Left ventricle myocardium inferior (tissue), 1 donor: ENCODE data around the gene MRPS34. TPM values are rescaled to one million over a fixed set of nuclear protein-coding genes. Genes with fewer than 3 reads are reported as not detected.

ENCODE experiments used
- DNase-seq: peaks from one replicate; pipeline ENCODE4 v3.0.0-alpha.2; 2020
- H3K27ac ChIP-seq: fragments of 200-600 bp; replicated peaks from 2 replicates; pipeline ENCODE4 v1.8.0; 2021
- H3K27me3 ChIP-seq: fragments of 200-600 bp; 2 replicates; pipeline ENCODE4 v1.8.0; 2021; ENCODE audit warnings: low read depth
- H3K36me3 ChIP-seq: fragments of 200-600 bp; 2 replicates; pipeline ENCODE4 v1.8.0; 2021
- H3K4me1 ChIP-seq: fragments of 200-600 bp; 2 replicates; pipeline ENCODE4 v1.8.0; 2021
- H3K4me3 ChIP-seq: fragments of 200-600 bp; 2 replicates; pipeline ENCODE4 v1.8.0; 2021; ENCODE audit warnings: mild to moderate bottlenecking, moderate library complexity
- H3K9me3 ChIP-seq: fragments of 200-600 bp; replicated peaks from 2 replicates; pipeline ENCODE4 v1.8.0; 2021
- intact Hi-C: fragments of 100-400 bp; cut with micrococcal nuclease; formaldehyde crosslinking; loops from one replicate; pipeline ENCODE4 v1.11.0; 2022
- microRNA-seq: library from miRNA; unstranded; fragments of <30 nt; microRNA quantifications from one replicate; pipeline ENCODE4 v1.2.0, GENCODE V29; 2020
- total RNA-seq: library from RNA; stranded (reverse); fragmentation: NEBNext Ultra II Directional; extraction: Animal tissue kit (Norgen Biotek cat#: 25700); gene quantifications from one replicate; pipeline ENCODE4 v1.2.1, GENCODE V29; 2021
- TF ChIP-seq, protein P1 (sequence below): fragments of 200-600 bp; IDR thresholded peaks from 2 replicates; pipeline ENCODE4 v1.8.0; 2021; ENCODE audit warnings: antibody characterized with exemption, mild to moderate bottlenecking, borderline replicate concordance
- donor health status: DM: no; HTN: yes; CAD: no; lungs with severe emphysema.

The MRPS34 gene
- total RNA-seq, 1 donor from 2014 or later: 78.0 TPM

DNA sequence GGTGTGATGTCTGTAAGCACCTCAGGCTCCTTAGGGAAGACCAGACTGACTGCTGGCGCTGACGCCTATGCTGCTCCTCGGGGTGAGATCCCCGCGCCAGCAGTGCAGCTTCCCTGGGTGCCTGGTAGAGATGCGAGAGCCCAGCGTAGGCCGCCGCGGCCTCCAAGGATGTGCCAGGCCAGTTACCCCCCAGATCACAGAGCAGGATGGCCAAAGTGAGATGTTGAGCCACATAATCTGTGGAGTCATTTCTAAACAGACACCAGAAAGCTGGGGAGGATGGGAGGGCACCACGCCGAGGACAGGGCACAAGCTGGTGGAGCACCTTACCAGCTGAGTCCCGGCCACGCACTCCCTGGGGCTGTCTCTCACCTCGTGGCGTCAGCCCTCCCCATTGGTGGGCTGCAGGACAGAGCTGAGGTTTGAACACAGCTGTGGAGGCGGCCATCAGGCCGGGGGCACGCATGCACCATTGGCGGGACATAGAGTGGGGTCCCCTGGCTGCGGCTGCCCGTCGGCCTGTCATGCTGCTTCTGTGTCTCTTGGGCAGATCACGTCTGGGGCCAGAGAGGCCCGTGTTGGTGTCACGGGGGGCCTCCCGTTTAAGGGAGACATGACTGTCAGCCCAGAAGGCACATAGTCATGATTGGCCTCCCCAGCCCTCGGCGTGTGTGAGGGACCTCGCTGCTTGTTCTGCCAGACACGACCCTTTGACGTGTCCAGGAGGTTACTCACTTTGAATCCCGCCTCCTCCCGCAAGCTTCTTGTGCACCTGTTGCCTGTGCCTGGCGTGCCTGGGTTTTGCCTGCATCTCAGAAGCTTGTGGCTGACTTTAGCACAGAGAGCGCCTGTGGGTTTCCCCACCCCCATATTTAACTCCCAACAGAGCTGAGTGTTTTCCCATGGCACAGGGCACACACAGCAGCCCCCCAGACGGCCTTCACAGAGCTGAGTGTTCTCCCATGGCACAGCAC, 45.0 kb downstream of the MRPS34 start:
- Histone ChIP-seq H3K9me3 (no peaks in the 10 kb centered on the region), H3K27ac (no peak overlapping the region), H3K4me1 (peaks cover 15% of the 10 kb centered on the region), H3K36me3 (peaks cover 76% of the 10 kb centered on the region), H3K4me3 (no peak overlapping the region), H3K27me3 (no peaks in the 10 kb centered on the region)
- no peak for DNase-seq
- intact Hi-C loops: no loop called here
- TF ChIP-seq, protein P1, sequence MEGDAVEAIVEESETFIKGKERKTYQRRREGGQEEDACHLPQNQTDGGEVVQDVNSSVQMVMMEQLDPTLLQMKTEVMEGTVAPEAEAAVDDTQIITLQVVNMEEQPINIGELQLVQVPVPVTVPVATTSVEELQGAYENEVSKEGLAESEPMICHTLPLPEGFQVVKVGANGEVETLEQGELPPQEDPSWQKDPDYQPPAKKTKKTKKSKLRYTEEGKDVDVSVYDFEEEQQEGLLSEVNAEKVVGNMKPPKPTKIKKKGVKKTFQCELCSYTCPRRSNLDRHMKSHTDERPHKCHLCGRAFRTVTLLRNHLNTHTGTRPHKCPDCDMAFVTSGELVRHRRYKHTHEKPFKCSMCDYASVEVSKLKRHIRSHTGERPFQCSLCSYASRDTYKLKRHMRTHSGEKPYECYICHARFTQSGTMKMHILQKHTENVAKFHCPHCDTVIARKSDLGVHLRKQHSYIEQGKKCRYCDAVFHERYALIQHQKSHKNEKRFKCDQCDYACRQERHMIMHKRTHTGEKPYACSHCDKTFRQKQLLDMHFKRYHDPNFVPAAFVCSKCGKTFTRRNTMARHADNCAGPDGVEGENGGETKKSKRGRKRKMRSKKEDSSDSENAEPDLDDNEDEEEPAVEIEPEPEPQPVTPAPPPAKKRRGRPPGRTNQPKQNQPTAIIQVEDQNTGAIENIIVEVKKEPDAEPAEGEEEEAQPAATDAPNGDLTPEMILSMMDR: no peak

DNA sequence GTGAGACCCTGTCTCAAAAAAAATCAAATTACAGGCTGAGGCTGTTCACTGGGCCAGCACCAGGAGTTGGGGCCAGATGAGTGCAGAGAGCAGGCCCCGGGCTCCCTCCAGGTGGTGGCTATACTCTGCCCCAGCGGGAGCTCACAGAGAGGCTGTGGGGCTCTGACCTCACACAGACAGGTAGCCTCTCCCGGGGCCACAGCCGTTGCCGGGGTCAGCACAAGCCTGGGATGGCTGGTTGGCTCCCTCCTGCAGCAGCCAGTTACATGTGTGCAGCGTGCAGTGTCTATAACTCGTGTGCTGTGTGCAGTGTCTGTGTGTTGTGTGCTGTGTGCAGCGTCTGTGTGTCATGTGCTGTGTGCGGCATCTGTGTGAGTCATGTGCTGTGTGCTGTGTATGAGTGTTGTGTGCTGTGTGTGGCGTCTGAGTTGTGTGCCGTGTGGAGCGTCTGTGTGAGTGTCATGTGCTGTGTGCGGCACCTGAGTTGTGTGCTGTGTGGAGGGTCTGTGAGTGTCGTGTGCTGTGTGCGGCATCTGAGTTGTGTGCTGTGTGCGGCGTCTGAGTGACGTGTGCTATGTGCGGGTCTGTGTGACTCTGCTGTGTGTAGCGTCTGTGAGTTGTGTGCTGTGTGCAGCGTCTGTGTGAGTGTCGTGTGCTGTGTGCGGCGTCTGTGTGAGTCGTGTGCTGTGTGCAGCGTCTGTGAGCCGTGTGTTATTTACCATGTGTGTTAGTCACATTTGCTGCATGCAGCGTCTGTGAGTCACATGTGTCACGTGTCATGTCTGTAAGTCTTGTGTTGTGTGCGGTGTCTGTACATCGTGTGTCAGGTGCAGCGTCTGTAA, 46.1 kb downstream of the MRPS34 start:
- Histone ChIP-seq H3K36me3 (peaks cover 65% of the 10 kb centered on the region), H3K9me3 (no peaks in the 10 kb centered on the region)
- intact Hi-C loops: no loop called here

DNA sequence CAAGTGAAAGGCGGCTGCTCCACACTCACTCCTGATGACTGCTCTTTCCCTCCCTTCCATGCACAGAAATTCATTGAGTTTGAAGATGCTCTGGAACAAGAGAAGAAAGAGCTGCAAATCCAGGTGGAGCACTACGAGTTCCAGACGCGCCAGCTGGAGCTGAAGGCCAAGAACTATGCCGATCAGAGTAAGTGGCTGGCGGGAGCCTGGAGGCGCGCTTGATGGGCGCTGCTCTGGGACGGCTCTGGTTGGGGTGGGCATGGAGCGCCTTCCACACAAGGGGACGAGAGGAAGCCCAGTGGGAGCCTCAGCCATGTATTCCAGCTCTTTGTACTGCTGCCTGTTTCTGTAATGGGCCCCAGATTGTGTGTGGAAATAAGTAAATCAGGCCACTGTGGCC, 48.4 kb downstream of the MRPS34 start:
- intact Hi-C loops: no loop called here
- no peak for DNase-seq
- H3K36me3 ChIP-seq: peaks cover 48% of the 10 kb centered on the region

More for the DNA sequence above, 46.1 kb downstream of the MRPS34 start:
- H3K4me1 ChIP-seq: peaks cover 25% of the 10 kb centered on the region
- no peaks in the 10 kb centered on the region for H3K27me3 ChIP-seq
- H3K27ac ChIP-seq: no peak overlapping the region
- TF ChIP-seq, protein P1: no peak
- no peak overlapping the region for H3K4me3 ChIP-seq
- no peak for DNase-seq

DNA sequence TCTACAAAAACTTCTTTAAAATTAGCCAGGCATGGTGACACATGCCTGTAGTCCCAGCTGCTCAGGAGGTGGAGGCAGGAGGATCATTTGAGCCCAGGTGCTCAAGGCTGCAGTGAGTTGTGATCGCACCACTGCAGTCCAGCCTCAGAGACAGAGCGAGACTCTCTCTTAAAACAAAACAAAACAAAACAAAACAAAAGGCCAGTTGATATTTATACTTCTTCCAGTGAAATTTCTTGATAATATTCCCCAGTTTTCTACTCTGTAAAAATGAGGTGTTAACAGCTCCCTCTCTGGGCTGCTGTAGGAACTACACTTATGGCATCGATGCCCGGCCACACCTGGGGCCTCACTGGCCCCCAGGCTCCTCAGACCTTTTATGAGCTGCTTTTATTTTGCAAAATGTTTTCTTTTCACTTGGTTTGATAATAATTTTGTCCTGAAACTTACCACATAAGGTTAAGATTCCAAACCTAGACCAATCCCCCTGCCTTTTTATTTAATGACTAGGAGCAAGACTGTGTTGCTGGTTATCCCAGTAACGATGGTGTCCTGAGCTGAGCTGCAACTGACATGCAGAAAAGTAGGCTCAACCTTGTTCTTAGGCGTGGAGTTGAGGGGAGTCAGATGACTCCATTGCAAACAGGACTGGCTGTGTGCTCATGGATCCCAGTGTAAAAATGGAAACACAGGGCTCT, 49.3 kb downstream of the MRPS34 start:
- Histone ChIP-seq H3K36me3 (peaks cover 40% of the 10 kb centered on the region), H3K4me3 (no peak overlapping the region), H3K27me3 (no peaks in the 10 kb centered on the region), H3K27ac (peak overlapping the region; percentile 67), H3K9me3 (no peaks in the 10 kb centered on the region), H3K4me1 (peaks cover 48% of the 10 kb centered on the region)
- intact Hi-C loops: no loop called here
- TF ChIP-seq, protein P1: peak; percentile 83
- no peak for DNase-seq

More for the DNA sequence above, 48.4 kb downstream of the MRPS34 start:
- TF ChIP-seq, protein P1: no peak
- no peaks in the 10 kb centered on the region for H3K9me3 ChIP-seq
- no peak overlapping the region for H3K27ac ChIP-seq
- H3K4me1 ChIP-seq: peaks cover 39% of the 10 kb centered on the region
- no peaks in the 10 kb centered on the region for H3K27me3 ChIP-seq
- H3K4me3 ChIP-seq: no peak overlapping the region

Small RNA genes within 50 kb of the gene (microRNA-seq; reads per million reads assigned to microRNA genes)
- gene MIR3177: not detected

Other genes starting within 250 kb of the MRPS34 start
- gene TMEM204, start 239.5 kb downstream of the MRPS34 start, total RNA-seq: 27.1 TPM
- gene IFT140, start 161.1 kb downstream of the MRPS34 start, total RNA-seq: 7.5 TPM
- gene CRAMP1, start 160.8 kb downstream of the MRPS34 start, total RNA-seq: 12.3 TPM
- gene JPT2, start 94.9 kb downstream of the MRPS34 start, total RNA-seq: 30.6 TPM
- gene MAPK8IP3, start 66.9 kb downstream of the MRPS34 start, total RNA-seq: 56.0 TPM
- gene NME3, start 1.6 kb downstream of the MRPS34 start, total RNA-seq: 37.0 TPM
- 7.4 TPM for gene EME2, start 324 bp downstream of the MRPS34 start, total RNA-seq
- gene SPSB3, start 9.4 kb upstream of the MRPS34 start, total RNA-seq: 36.8 TPM
- 36.2 TPM for gene NUBP2, start 9.8 kb upstream of the MRPS34 start, total RNA-seq
- gene IGFALS, start 20.6 kb upstream of the MRPS34 start, total RNA-seq: not detected
- gene HAGH, start 53.7 kb upstream of the MRPS34 start, total RNA-seq: 172 TPM
- gene FAHD1, start 54.1 kb upstream of the MRPS34 start, total RNA-seq: 26.3 TPM
- not detected for gene MEIOB, start 99.0 kb upstream of the MRPS34 start, total RNA-seq
- gene HS3ST6, start 145.3 kb upstream of the MRPS34 start, total RNA-seq: not detected
- 32.7 TPM for gene MSRB1, start 170.1 kb upstream of the MRPS34 start, total RNA-seq
- 262 TPM for gene RPL3L, start 181.6 kb upstream of the MRPS34 start, total RNA-seq
- gene NDUFB10, start 186.4 kb upstream of the MRPS34 start, total RNA-seq: 601 TPM
- 753 TPM for gene RPS2, start 191.7 kb upstream of the MRPS34 start, total RNA-seq
- gene RNF151, start 193.7 kb upstream of the MRPS34 start, total RNA-seq: not detected
- gene TBL3, start 198.9 kb upstream of the MRPS34 start, total RNA-seq: 22.6 TPM
- gene NOXO1, start 208.3 kb upstream of the MRPS34 start, total RNA-seq: not detected
- 23.3 TPM for gene GFER, start 211.1 kb upstream of the MRPS34 start, total RNA-seq
- gene SYNGR3, start 216.8 kb upstream of the MRPS34 start, total RNA-seq: 0.38 TPM
- gene ZNF598, start 236.7 kb upstream of the MRPS34 start, total RNA-seq: 14.5 TPM
- gene NPW, start 246.7 kb upstream of the MRPS34 start, total RNA-seq: not detected